Measurements from ENCODE around the gene VRK2. TPM values are rescaled to one million over a fixed set of nuclear protein-coding genes. Genes with fewer than 3 reads are reported as not detected.

VRK2 gene
- total RNA-seq, 1 experiment from 2014 or later = 33.0 TPM

DNA sequence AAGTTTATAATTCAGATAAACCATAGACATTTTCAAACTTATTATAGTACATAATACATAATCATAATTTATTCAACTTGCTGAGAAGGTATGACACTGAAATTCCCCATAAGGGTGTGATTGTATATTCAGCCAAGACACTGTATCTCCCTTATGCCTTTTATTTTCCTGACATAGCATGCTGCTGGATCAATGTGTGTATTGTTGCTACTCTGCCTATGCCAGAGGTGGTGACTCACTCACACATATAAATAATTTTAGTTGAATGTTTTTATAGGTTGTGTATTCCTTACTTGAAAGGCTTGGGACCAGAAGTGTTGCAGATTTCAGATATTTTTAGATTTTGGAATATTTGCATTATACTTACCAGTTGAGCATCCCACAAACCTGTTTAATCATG, 86.8 kb downstream of the VRK2 start (continued):
- TF ChIP-seq, protein P1, sequence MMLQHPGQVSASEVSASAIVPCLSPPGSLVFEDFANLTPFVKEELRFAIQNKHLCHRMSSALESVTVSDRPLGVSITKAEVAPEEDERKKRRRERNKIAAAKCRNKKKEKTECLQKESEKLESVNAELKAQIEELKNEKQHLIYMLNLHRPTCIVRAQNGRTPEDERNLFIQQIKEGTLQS (IDR thresholded peaks at IDR 0.05) = no peak
- TF ChIP-seq SRF (IDR thresholded peaks at IDR 0.05; ENCODE audit: low read depth) = no peak
- TF ChIP-seq, protein P2, sequence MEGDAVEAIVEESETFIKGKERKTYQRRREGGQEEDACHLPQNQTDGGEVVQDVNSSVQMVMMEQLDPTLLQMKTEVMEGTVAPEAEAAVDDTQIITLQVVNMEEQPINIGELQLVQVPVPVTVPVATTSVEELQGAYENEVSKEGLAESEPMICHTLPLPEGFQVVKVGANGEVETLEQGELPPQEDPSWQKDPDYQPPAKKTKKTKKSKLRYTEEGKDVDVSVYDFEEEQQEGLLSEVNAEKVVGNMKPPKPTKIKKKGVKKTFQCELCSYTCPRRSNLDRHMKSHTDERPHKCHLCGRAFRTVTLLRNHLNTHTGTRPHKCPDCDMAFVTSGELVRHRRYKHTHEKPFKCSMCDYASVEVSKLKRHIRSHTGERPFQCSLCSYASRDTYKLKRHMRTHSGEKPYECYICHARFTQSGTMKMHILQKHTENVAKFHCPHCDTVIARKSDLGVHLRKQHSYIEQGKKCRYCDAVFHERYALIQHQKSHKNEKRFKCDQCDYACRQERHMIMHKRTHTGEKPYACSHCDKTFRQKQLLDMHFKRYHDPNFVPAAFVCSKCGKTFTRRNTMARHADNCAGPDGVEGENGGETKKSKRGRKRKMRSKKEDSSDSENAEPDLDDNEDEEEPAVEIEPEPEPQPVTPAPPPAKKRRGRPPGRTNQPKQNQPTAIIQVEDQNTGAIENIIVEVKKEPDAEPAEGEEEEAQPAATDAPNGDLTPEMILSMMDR (IDR thresholded peaks at IDR 0.05 in 2 of 3, conservative IDR thresholded peaks at IDR 0.05 in 1 of 3; ENCODE audit: borderline replicate concordance in 1 of 3, insufficient read depth in 1 of 3, low read depth in 2 of 3, low read length in 2 of 3) = no peak
- no peak for TF ChIP-seq CEBPB (IDR thresholded peaks at IDR 0.05; ENCODE audit: low read depth)
- TF ChIP-seq EGR1 (IDR thresholded peaks at IDR 0.05; ENCODE audit: low read depth) = no peak

DNA sequence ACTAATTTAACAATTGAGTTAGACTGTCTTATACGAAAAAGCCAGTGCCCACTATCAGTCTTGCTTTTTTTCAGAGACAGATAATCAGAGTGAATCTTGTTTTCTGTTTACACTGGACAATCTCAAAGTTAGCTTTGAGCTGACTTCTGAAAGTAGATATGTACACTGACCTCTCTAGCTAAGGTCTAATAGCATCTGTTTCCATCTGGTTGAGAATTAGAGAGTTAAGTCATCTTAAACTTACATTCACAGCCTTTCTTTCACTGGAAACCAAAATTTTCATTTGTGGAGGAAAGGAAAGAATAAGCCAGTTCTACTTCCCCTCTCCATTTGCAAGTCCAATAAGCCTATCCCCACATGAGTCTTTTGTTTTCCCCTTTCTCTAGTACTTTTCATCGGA, 89.3 kb downstream of the VRK2 start:
- DNase-seq (ENCODE audit: low read depth, low spot score) (no peak), ATAC-seq (no peak)
- Histone ChIP-seq H3K27ac (ENCODE audit: low read depth, low read length) (no peak overlapping the region), H3K9me3 (ENCODE audit: control insufficient read depth in 1 of 2, insufficient read depth in 1 of 2, low read depth in 1 of 2, low read length in 2 of 2) (no peaks in the 10 kb centered on the region), H4K20me1 (ENCODE audit: insufficient read depth) (no peaks in the 10 kb centered on the region), H3K4me2 (ENCODE audit: low read length) (no peak overlapping the region), H3K4me1 (ENCODE audit: control insufficient read depth in 1 of 2, insufficient read depth in 2 of 2, low read length in 2 of 2) (peaks cover 0 to 3% of the 10 kb centered on the region in 2 experiments; a peak in 1 of 4 replicates), H3K4me3 (replicated peaks in 1 of 2; ENCODE audit: low read depth in 1 of 2, low read length in 2 of 2) (no peak overlapping the region), H3K9ac (ENCODE audit: low read length) (no peak overlapping the region), H3K27me3 (ENCODE audit: insufficient read depth, low read length) (no peaks in the 10 kb centered on the region), H3K36me3 (ENCODE audit: control insufficient read depth in 1 of 2, insufficient read depth in 2 of 2, low read length in 2 of 2) (no peaks in the 10 kb centered on the region), H3K9me2 (ENCODE audit: insufficient read depth) (no peaks in the 10 kb centered on the region), H3K79me2 (ENCODE audit: insufficient read depth, low read length) (no peaks in the 10 kb centered on the region), H2AFZ (ENCODE audit: low read depth, low read length, poor library complexity, severe bottlenecking) (no peak overlapping the region)
- CTCF ChIA-PET = no interaction called here
- RAD21 ChIA-PET (ENCODE audit: low non-redundant PET in 1 of 2, low total read pairs in 2 of 2, uncharacterized antibody in 2 of 2, unreplicated experiment in 2 of 2) = no interaction called here
- intact Hi-C loops (cut with micrococcal nuclease) = loop anchor here (10.0 kb wide), 2 partner anchors 231 to 419 kb away; no protein-coding TSS in a partner anchor
- TF ChIP-seq, protein P1 (IDR thresholded peaks at IDR 0.05) = no peak
- TF ChIP-seq, protein P2 (IDR thresholded peaks at IDR 0.05 in 2 of 3, conservative IDR thresholded peaks at IDR 0.05 in 1 of 3; ENCODE audit: borderline replicate concordance in 1 of 3, insufficient read depth in 1 of 3, low read depth in 2 of 3, low read length in 2 of 3) = no peak
- TF ChIP-seq SIN3A (IDR thresholded peaks at IDR 0.05; ENCODE audit: low read depth) (no peak), TCF7L2 (IDR thresholded peaks at IDR 0.05; ENCODE audit: borderline replicate concordance, extremely low read depth, insufficient read depth, insufficient read length) (no peak), YY1 (IDR thresholded peaks at IDR 0.05; ENCODE audit: extremely low read depth, insufficient replicate concordance, low read depth, low read length) (no peak), POLR2A (IDR thresholded peaks at IDR 0.05; ENCODE audit: borderline replicate concordance, extremely low read depth, insufficient read depth, insufficient read length) (no peak), FOSL1 (IDR thresholded peaks at IDR 0.05; ENCODE audit: low read depth) (no peak), EZH2 (IDR thresholded peaks at IDR 0.05) (no peak), ZNF274 (IDR thresholded peaks at IDR 0.05; ENCODE audit: low read depth, low read length) (no peak), ELF1 (IDR thresholded peaks at IDR 0.05; ENCODE audit: borderline replicate concordance, low read depth) (no peak), CBX3 (IDR thresholded peaks at IDR 0.05; ENCODE audit: low read depth) (no peak), RAD21 (IDR thresholded peaks at IDR 0.05; ENCODE audit: low read depth) (no peak), CEBPB (IDR thresholded peaks at IDR 0.05; ENCODE audit: low read depth) (no peak), EGR1 (IDR thresholded peaks at IDR 0.05; ENCODE audit: low read depth) (no peak)
- TF ChIP-seq, protein P3, sequence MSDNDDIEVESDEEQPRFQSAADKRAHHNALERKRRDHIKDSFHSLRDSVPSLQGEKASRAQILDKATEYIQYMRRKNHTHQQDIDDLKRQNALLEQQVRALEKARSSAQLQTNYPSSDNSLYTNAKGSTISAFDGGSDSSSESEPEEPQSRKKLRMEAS (IDR thresholded peaks at IDR 0.05) = no peak
- TF ChIP-seq, protein P4, sequence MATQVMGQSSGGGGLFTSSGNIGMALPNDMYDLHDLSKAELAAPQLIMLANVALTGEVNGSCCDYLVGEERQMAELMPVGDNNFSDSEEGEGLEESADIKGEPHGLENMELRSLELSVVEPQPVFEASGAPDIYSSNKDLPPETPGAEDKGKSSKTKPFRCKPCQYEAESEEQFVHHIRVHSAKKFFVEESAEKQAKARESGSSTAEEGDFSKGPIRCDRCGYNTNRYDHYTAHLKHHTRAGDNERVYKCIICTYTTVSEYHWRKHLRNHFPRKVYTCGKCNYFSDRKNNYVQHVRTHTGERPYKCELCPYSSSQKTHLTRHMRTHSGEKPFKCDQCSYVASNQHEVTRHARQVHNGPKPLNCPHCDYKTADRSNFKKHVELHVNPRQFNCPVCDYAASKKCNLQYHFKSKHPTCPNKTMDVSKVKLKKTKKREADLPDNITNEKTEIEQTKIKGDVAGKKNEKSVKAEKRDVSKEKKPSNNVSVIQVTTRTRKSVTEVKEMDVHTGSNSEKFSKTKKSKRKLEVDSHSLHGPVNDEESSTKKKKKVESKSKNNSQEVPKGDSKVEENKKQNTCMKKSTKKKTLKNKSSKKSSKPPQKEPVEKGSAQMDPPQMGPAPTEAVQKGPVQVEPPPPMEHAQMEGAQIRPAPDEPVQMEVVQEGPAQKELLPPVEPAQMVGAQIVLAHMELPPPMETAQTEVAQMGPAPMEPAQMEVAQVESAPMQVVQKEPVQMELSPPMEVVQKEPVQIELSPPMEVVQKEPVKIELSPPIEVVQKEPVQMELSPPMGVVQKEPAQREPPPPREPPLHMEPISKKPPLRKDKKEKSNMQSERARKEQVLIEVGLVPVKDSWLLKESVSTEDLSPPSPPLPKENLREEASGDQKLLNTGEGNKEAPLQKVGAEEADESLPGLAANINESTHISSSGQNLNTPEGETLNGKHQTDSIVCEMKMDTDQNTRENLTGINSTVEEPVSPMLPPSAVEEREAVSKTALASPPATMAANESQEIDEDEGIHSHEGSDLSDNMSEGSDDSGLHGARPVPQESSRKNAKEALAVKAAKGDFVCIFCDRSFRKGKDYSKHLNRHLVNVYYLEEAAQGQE (IDR thresholded peaks at IDR 0.05; ENCODE audit: low read depth) = no peak
- POLR2A ChIA-PET = no interaction called here
- BruUV-seq (replicated peaks) = no TSS peak
